Stimulated activated CD8-positive, alpha-beta memory T cell treated with anti-CD3 and anti-CD28 coated beads, Interleukin-4, amount 100 ng/mL, for 1 hour (primary cell): Measurements from ENCODE around the gene SUGP1.
"Not testable (repeated sequence)": the region's sequence is repeated elsewhere in the genome, so short reads cannot be mapped to it uniquely, and the experiment has no call there.

Experiments
- DNase-seq, 2 donors: peaks; one replicate each; pipeline ENCODE4 v3.0.0-alpha.2; 2020; ENCODE audit warnings: low read depth in 2 of 2, low spot score in 1 of 2

SUGP1 gene

GRCh38 chr19:19267305-19267704, 53.0 kb downstream of the SUGP1 start:
- no peak for DNase-seq

- no peak for DNase-seq
Measured at GRCh38 chr19:19263886-19264487, 56.3 kb downstream of the SUGP1 start.

GRCh38 chr19:19262190-19263057, 57.9 kb downstream of the SUGP1 start:
- no peak for DNase-seq

- no peak for DNase-seq
Measured at GRCh38 chr19:19261350-19262189, 58.7 kb downstream of the SUGP1 start.

- no peak for DNase-seq
Measured at GRCh38 chr19:19260417-19261214, 59.7 kb downstream of the SUGP1 start.

- no peak for DNase-seq
Measured at GRCh38 chr19:19259741-19260140, 60.6 kb downstream of the SUGP1 start.

- no peak for DNase-seq
Measured at GRCh38 chr19:19258589-19259338, 61.5 kb downstream of the SUGP1 start.

GRCh38 chr19:19257836-19258588, 62.3 kb downstream of the SUGP1 start:
- DNase-seq = no peak

GRCh38 chr19:19257137-19257536, 63.2 kb downstream of the SUGP1 start:
- no peak for DNase-seq

GRCh38 chr19:19256072-19256969, 64.0 kb downstream of the SUGP1 start:
- DNase-seq = no peak

GRCh38 chr19:19253409-19253808, 66.9 kb downstream of the SUGP1 start:
- not testable (repeated sequence) for DNase-seq

- DNase-seq = no peak
Measured at GRCh38 chr19:19250196-19250801, 70.0 kb downstream of the SUGP1 start.

- no peak for DNase-seq
Measured at GRCh38 chr19:19240476-19240875, 79.8 kb downstream of the SUGP1 start.

- no peak for DNase-seq
Measured at GRCh38 chr19:19239675-19240074, 80.6 kb downstream of the SUGP1 start.

- no peak for DNase-seq
Measured at GRCh38 chr19:19238126-19238894, 82.0 kb downstream of the SUGP1 start.

GRCh38 chr19:19236173-19236572, 84.1 kb downstream of the SUGP1 start:
- no peak for DNase-seq

- no peak for DNase-seq
Measured at GRCh38 chr19:19234220-19234816, 86.0 kb downstream of the SUGP1 start.
